ENCODE measurements around the gene RUNDC1. TPM values are rescaled to one million over a fixed set of nuclear protein-coding genes. Genes with fewer than 3 reads are reported as not detected.

Gene RUNDC1
- total and polyA plus RNA-seq, 2 experiments from 2014 or later: 6.1 to 11.9 TPM

DNA sequence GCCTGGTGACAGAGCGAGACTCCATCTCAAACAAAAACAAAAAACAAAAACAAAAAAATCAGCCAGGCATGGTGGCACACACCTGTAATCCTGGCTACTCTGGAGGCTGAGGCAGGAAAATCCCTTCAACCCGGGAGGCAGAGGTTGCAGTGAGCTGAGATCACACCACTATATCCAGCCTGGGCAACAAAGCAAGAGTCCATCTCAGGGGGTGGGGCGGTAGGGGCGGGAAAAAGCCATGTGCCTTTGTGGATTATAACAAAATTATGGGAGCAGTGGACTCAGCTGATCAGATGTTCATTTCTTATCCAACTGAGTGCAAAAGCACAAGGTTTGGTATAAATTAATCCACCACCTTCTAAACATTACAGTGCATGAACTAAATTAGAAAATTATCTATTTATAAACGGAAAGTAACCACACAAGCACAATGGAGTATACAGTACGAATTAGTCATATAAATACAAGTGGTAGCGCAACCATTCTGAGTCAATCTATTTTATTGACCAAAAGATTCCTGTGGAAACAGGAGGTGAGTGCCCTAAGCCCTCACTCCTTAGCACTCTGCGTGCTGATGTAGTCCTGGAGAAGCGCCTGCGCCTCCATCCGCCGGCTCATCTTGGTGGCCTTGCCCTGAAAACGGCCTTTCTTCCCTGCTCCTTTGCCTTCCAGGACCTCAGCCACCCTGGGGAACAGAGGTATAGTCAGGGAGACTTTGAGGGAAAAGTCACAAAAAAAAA is 30.2 kb upstream of the RUNDC1 start:
- no peak overlapping the region for H2AFZ ChIP-seq
- DNase-seq (ENCODE audit: low spot score): no peak
- H3K4me1 ChIP-seq (ENCODE audit: insufficient read depth): no peaks in the 10 kb centered on the region
- ATAC-seq: no peak
- no peak overlapping the region for H3K4me3 Mint-ChIP-seq
- H3K27ac Mint-ChIP-seq: no peak overlapping the region
- no peaks in the 10 kb centered on the region for H3K79me2 ChIP-seq (replicated peaks; ENCODE audit: insufficient read depth)
- H3K4me2 ChIP-seq: no peak overlapping the region
- peaks cover 53% of the 10 kb centered on the region for H3K36me3 Mint-ChIP-seq (ENCODE audit: low read depth)
- TF ChIP-seq, protein P1, sequence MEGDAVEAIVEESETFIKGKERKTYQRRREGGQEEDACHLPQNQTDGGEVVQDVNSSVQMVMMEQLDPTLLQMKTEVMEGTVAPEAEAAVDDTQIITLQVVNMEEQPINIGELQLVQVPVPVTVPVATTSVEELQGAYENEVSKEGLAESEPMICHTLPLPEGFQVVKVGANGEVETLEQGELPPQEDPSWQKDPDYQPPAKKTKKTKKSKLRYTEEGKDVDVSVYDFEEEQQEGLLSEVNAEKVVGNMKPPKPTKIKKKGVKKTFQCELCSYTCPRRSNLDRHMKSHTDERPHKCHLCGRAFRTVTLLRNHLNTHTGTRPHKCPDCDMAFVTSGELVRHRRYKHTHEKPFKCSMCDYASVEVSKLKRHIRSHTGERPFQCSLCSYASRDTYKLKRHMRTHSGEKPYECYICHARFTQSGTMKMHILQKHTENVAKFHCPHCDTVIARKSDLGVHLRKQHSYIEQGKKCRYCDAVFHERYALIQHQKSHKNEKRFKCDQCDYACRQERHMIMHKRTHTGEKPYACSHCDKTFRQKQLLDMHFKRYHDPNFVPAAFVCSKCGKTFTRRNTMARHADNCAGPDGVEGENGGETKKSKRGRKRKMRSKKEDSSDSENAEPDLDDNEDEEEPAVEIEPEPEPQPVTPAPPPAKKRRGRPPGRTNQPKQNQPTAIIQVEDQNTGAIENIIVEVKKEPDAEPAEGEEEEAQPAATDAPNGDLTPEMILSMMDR (conservative IDR thresholded peaks at IDR 0.05; ENCODE audit: low read depth in 2 of 2): no peak
- no peak for TF ChIP-seq NANOG (IDR thresholded peaks at IDR 0.05; ENCODE audit: borderline replicate concordance)
- TF ChIP-seq ZNF331 (CRISPR knock-in tag; IDR thresholded peaks at IDR 0.05; ENCODE audit: low read depth): no peak
- TF ChIP-seq, protein P2, sequence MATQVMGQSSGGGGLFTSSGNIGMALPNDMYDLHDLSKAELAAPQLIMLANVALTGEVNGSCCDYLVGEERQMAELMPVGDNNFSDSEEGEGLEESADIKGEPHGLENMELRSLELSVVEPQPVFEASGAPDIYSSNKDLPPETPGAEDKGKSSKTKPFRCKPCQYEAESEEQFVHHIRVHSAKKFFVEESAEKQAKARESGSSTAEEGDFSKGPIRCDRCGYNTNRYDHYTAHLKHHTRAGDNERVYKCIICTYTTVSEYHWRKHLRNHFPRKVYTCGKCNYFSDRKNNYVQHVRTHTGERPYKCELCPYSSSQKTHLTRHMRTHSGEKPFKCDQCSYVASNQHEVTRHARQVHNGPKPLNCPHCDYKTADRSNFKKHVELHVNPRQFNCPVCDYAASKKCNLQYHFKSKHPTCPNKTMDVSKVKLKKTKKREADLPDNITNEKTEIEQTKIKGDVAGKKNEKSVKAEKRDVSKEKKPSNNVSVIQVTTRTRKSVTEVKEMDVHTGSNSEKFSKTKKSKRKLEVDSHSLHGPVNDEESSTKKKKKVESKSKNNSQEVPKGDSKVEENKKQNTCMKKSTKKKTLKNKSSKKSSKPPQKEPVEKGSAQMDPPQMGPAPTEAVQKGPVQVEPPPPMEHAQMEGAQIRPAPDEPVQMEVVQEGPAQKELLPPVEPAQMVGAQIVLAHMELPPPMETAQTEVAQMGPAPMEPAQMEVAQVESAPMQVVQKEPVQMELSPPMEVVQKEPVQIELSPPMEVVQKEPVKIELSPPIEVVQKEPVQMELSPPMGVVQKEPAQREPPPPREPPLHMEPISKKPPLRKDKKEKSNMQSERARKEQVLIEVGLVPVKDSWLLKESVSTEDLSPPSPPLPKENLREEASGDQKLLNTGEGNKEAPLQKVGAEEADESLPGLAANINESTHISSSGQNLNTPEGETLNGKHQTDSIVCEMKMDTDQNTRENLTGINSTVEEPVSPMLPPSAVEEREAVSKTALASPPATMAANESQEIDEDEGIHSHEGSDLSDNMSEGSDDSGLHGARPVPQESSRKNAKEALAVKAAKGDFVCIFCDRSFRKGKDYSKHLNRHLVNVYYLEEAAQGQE (IDR thresholded peaks at IDR 0.05; ENCODE audit: unreplicated experiment): no peak
- TF ChIP-seq EZH2 (IDR thresholded peaks at IDR 0.05; ENCODE audit: low read depth, unreplicated experiment): no peak
- no peak for TF ChIP-seq ZNF114 (CRISPR knock-in tag; IDR thresholded peaks at IDR 0.05)
- TF ChIP-seq POLR2AphosphoS5 (IDR thresholded peaks at IDR 0.05; ENCODE audit: low read depth): no peak
- H3K27ac ChIP-seq (ENCODE audit: low read depth): no peak overlapping the region
- H3K9me2 ChIP-seq (ENCODE audit: insufficient read depth): no peaks in the 10 kb centered on the region
- H4K20me1 ChIP-seq (replicated peaks; ENCODE audit: insufficient read depth): no peaks in the 10 kb centered on the region; the same call in 1 of the 2 replicates
- no peaks in the 10 kb centered on the region for H3K27me3 ChIP-seq (ENCODE audit: insufficient read depth)
- peaks cover 3% of the 10 kb centered on the region for H3K27me3 Mint-ChIP-seq (ENCODE audit: insufficient read depth, low read depth, poor library complexity)
- H3K9me3 Mint-ChIP-seq: no peaks in the 10 kb centered on the region
- H3K4me3 ChIP-seq: no peak overlapping the region
- H3K4me1 Mint-ChIP-seq: no peaks in the 10 kb centered on the region
- 0 out of 2 replicates have a peak, but pooled peaks cover 3% of the 10 kb centered on the region for H3F3A ChIP-seq (replicated peaks; ENCODE audit: low read depth)
- peaks cover 25% of the 10 kb centered on the region for H3K36me3 ChIP-seq (ENCODE audit: insufficient read depth)

DNA sequence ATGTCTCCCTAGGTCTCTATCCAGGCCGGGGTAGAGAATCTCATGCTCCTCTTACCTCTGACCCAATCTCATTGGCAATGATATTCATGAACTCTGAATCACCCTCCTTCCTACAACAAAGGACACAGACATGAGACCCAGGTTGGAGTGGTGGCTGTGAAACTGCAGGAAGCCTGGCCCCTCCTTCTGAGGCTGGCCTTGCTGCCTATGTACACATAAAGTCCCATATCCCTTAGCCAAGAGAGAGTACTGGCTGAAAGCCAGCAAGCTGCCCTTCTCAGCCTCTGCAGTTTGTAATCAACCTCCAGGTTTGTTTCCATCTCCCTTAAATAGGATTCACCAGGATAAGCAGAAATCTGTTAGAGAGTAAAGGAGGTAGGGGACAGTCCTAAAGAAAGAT is 26.7 kb upstream of the RUNDC1 start:
- Histone ChIP-seq H3K27me3 (ENCODE audit: insufficient read depth) (no peaks in the 10 kb centered on the region), H4K20me1 (replicated peaks; ENCODE audit: insufficient read depth) (no peaks in the 10 kb centered on the region; the same call in 1 of the 2 replicates), H3K4me3 (no peak overlapping the region), H3K4me2 (no peak overlapping the region), H3K4me1 (ENCODE audit: insufficient read depth) (no peaks in the 10 kb centered on the region), H3K9me2 (ENCODE audit: insufficient read depth) (no peaks in the 10 kb centered on the region), H2AFZ (no peak overlapping the region), H3F3A (replicated peaks; ENCODE audit: low read depth) (no peaks in the 10 kb centered on the region), H3K36me3 (ENCODE audit: insufficient read depth) (peaks cover 32% of the 10 kb centered on the region), H3K27ac (ENCODE audit: low read depth) (no peak overlapping the region), H3K79me2 (replicated peaks; ENCODE audit: insufficient read depth) (no peaks in the 10 kb centered on the region)
- Mint-ChIP-seq H3K36me3 (ENCODE audit: low read depth) (peaks cover 75% of the 10 kb centered on the region), H3K4me1 (no peaks in the 10 kb centered on the region), H3K9me3 (no peaks in the 10 kb centered on the region), H3K27ac (no peak overlapping the region), H3K4me3 (no peak overlapping the region), H3K27me3 (ENCODE audit: insufficient read depth, low read depth, poor library complexity) (no peaks in the 10 kb centered on the region)
- ATAC-seq (no peak), DNase-seq (ENCODE audit: low spot score) (no peak)
- TF ChIP-seq, protein P1 (conservative IDR thresholded peaks at IDR 0.05; ENCODE audit: low read depth in 2 of 2): no peak
- TF ChIP-seq POLR2AphosphoS5 (IDR thresholded peaks at IDR 0.05; ENCODE audit: low read depth) (no peak), CREB1 (CRISPR knock-in tag; IDR thresholded peaks at IDR 0.05; ENCODE audit: low read depth) (no peak)
- TF ChIP-seq, protein P2 (IDR thresholded peaks at IDR 0.05; ENCODE audit: unreplicated experiment): no peak

Data from GM23338 (cell line).